ENCODE data around the gene HBA2.

DNA sequence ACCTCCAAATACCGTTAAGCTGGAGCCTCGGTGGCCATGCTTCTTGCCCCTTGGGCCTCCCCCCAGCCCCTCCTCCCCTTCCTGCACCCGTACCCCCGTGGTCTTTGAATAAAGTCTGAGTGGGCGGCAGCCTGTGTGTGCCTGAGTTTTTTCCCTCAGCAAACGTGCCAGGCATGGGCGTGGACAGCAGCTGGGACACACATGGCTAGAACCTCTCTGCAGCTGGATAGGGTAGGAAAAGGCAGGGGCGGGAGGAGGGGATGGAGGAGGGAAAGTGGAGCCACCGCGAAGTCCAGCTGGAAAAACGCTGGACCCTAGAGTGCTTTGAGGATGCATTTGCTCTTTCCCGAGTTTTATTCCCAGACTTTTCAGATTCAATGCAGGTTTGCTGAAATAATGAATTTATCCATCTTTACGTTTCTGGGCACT is 4.7 kb downstream of the HBA2 start:
- TF ChIP-seq GLIS3 (CRISPR knock-in tag; IDR thresholded peaks at IDR 0.05), result no peak
- no peak for TF ChIP-seq OSR1 (CRISPR knock-in tag; IDR thresholded peaks at IDR 0.05)
- TF ChIP-seq RARB (CRISPR knock-in tag; IDR thresholded peaks at IDR 0.05), result no peak
- no peak for TF ChIP-seq ZNF8 (CRISPR knock-in tag; IDR thresholded peaks at IDR 0.05)
- TF ChIP-seq TCF4 (CRISPR knock-in tag; IDR thresholded peaks at IDR 0.05; ENCODE audit: borderline replicate concordance), result no peak
- TF ChIP-seq BACH2 (CRISPR knock-in tag; IDR thresholded peaks at IDR 0.05; ENCODE audit: borderline replicate concordance), result no peak
- TF ChIP-seq ARNTL (CRISPR knock-in tag; IDR thresholded peaks at IDR 0.05; ENCODE audit: borderline replicate concordance, low read depth), result no peak
- TF ChIP-seq ZNF565 (CRISPR knock-in tag; conservative IDR thresholded peaks at IDR 0.05; ENCODE audit: low read depth), result no peak
- TF ChIP-seq, protein P1, sequence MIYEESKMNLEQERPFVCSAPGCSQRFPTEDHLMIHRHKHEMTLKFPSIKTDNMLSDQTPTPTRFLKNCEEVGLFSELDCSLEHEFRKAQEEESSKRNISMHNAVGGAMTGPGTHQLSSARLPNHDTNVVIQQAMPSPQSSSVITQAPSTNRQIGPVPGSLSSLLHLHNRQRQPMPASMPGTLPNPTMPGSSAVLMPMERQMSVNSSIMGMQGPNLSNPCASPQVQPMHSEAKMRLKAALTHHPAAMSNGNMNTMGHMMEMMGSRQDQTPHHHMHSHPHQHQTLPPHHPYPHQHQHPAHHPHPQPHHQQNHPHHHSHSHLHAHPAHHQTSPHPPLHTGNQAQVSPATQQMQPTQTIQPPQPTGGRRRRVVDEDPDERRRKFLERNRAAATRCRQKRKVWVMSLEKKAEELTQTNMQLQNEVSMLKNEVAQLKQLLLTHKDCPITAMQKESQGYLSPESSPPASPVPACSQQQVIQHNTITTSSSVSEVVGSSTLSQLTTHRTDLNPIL (CRISPR knock-in tag; IDR thresholded peaks at IDR 0.05; ENCODE audit: low read depth), result no peak
- TF ChIP-seq ESRRG (CRISPR knock-in tag; IDR thresholded peaks at IDR 0.05), result no peak
- TF ChIP-seq PPARA (CRISPR knock-in tag; IDR thresholded peaks at IDR 0.05; ENCODE audit: borderline replicate concordance), result no peak

Measured in SK-N-SH treated with all-trans-retinoic acid at 6 μM for 48 hours (cell line).